Endodermal cell (in vitro differentiated cells): ENCODE measurements around the gene DUOXA2. TPM values are rescaled to one million over a fixed set of nuclear protein-coding genes. Genes with fewer than 3 reads are reported as not detected.

Experiments used
- DNase-seq: peaks from one replicate; pipeline ENCODE4 v3.0.0-alpha.2; 2017
- H3K27ac ChIP-seq: 2 replicates; pipeline ENCODE4 v1.5.1; 2013; ENCODE audit warnings: mild to moderate bottlenecking, low read depth, low read length, moderate library complexity
- H3K27me3 ChIP-seq: 2 replicates; pipeline ENCODE4 v1.6.1; 2013; ENCODE audit warnings: mild to moderate bottlenecking, low read length, moderate library complexity; ENCODE audit not compliant: insufficient read depth, control insufficient read depth, poor library complexity, severe bottlenecking
- H3K36me3 ChIP-seq: 2 replicates; pipeline ENCODE4 v1.7.0; 2013; ENCODE audit warnings: mild to moderate bottlenecking, low read length, moderate library complexity; ENCODE audit not compliant: control insufficient read depth, insufficient read depth
- H3K4me1 ChIP-seq: one replicate; pipeline ENCODE4 v1.7.0; 2013; ENCODE audit warnings: low read length; ENCODE audit not compliant: control insufficient read depth, insufficient read depth
- H3K4me3 ChIP-seq: 2 replicates; pipeline ENCODE4 v1.5.1; 2013; ENCODE audit warnings: mild to moderate bottlenecking, low read length, moderate library complexity
- H3K9ac ChIP-seq: 2 replicates; pipeline ENCODE4 v1.6.1; 2013; ENCODE audit warnings: mild to moderate bottlenecking, low read length, moderate library complexity; ENCODE audit not compliant: poor library complexity, severe bottlenecking; ENCODE audit errors: extremely low read depth
- H3K9me3 ChIP-seq: 2 replicates; pipeline ENCODE4 v1.6.1; 2013; ENCODE audit warnings: mild to moderate bottlenecking, low read length, moderate library complexity; ENCODE audit not compliant: control insufficient read depth
- H3K27ac Mint-ChIP-seq: 2 replicates; pipeline ENCODE4 v1.8.0; 2020; ENCODE audit warnings: mixed read lengths
- H3K27me3 Mint-ChIP-seq: 2 replicates; pipeline ENCODE4 v1.8.0; 2021; ENCODE audit warnings: mild to moderate bottlenecking, mixed read lengths; ENCODE audit not compliant: insufficient read depth
- H3K36me3 Mint-ChIP-seq: 2 replicates; pipeline ENCODE4 v1.8.0; 2020; ENCODE audit warnings: low read depth, mixed read lengths
- H3K4me1 Mint-ChIP-seq: 2 replicates; pipeline ENCODE4 v1.8.0; 2020; ENCODE audit warnings: mixed read lengths
- H3K4me3 Mint-ChIP-seq: 2 replicates; pipeline ENCODE4 v1.8.0; 2020; ENCODE audit warnings: mild to moderate bottlenecking, moderate library complexity, mixed read lengths
- H3K9me3 Mint-ChIP-seq: 2 replicates; pipeline ENCODE4 v1.8.0; 2020; ENCODE audit warnings: mild to moderate bottlenecking, mixed read lengths
- WGBS, 2 experiments: methylation state at CpG; one replicate each; pipeline versions ENCODE4 v1.1.5 to v1.1.7; 2013; ENCODE audit warnings: missing lambda C conversion rate in 2 of 2, mixed read lengths in 1 of 2; ENCODE audit not compliant: insufficient coverage in 1 of 2, insufficient read length in 1 of 2; 5-methylcytosine and 5-hydroxymethylcytosine counted together
- total RNA-seq, 2 donors: library from RNA; stranded (reverse); fragmentation: NEBNext Ultra II Directional in 1 of 2; extraction: Animal tissue kit (Norgen Biotek cat#: 25700) in 1 of 2; gene quantifications; 2 replicates in 1 of 2; 3 replicates in 1 of 2; pipeline ENCODE4 v1.2.1, GENCODE V29; 2021
- TF ChIP-seq, protein P1 (sequence below): fragments of 200-600 bp; sonication (generic); conservative IDR thresholded peaks from 2 replicates; pipeline ENCODE4 v1.5.0; 2021; ENCODE audit warnings: antibody characterized with exemption, mild to moderate bottlenecking

Gene DUOXA2
- total RNA-seq, 2 donors from 2014 or later, result not detected

DNA sequence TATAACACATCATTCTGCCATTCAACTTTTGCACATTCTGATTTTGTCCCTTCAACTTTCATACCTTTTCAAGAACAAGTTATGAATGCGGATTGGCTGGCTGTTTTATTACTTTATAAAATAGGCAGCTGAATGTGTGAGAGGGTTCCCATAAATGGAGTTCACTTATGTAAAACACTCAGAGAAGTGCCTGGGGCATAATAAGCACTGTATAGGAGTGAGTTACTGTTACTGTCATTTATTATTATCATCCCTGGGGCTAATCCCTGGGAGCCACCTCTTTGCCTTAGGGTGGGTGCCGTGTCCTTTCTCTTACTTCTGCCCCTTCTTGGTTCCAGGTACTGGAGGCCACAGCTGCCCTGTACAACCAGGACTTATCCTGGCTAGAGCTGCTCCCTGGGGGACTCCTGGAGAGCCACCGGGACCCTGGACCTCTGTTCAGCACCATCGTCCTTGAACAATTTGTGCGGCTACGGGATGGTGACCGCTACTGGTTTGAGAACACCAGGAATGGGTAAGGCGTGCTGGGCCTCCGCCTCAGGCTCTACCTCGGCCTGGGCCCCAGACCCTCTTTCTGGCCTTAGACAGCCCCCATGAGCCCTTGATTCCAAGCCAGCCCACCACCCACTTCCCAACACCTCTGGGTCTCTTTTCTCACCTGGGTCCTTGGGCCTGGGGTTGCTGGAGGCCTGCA lies 26.6 kb downstream of the DUOXA2 start:
- Mint-ChIP-seq H3K27me3 (peaks cover 40% of the 10 kb centered on the region), H3K27ac (no peak overlapping the region), H3K9me3 (no peaks in the 10 kb centered on the region), H3K36me3 (no peaks in the 10 kb centered on the region), H3K4me1 (peaks cover 3% of the 10 kb centered on the region), H3K4me3 (no peak overlapping the region)
- no peak for DNase-seq
- Histone ChIP-seq H3K36me3 (no peaks in the 10 kb centered on the region), H3K27me3 (peaks cover 27% of the 10 kb centered on the region), H3K9ac (no peak overlapping the region), H3K4me1 (no peaks in the 10 kb centered on the region), H3K27ac (no peak overlapping the region), H3K9me3 (no peaks in the 10 kb centered on the region), H3K4me3 (no peak overlapping the region)
- TF ChIP-seq, protein P1, sequence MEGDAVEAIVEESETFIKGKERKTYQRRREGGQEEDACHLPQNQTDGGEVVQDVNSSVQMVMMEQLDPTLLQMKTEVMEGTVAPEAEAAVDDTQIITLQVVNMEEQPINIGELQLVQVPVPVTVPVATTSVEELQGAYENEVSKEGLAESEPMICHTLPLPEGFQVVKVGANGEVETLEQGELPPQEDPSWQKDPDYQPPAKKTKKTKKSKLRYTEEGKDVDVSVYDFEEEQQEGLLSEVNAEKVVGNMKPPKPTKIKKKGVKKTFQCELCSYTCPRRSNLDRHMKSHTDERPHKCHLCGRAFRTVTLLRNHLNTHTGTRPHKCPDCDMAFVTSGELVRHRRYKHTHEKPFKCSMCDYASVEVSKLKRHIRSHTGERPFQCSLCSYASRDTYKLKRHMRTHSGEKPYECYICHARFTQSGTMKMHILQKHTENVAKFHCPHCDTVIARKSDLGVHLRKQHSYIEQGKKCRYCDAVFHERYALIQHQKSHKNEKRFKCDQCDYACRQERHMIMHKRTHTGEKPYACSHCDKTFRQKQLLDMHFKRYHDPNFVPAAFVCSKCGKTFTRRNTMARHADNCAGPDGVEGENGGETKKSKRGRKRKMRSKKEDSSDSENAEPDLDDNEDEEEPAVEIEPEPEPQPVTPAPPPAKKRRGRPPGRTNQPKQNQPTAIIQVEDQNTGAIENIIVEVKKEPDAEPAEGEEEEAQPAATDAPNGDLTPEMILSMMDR, result no peak
- 94 to 98% methylated on average over 6 to 10 of the region's 10 CpGs for WGBS, 2 experiments

DNA sequence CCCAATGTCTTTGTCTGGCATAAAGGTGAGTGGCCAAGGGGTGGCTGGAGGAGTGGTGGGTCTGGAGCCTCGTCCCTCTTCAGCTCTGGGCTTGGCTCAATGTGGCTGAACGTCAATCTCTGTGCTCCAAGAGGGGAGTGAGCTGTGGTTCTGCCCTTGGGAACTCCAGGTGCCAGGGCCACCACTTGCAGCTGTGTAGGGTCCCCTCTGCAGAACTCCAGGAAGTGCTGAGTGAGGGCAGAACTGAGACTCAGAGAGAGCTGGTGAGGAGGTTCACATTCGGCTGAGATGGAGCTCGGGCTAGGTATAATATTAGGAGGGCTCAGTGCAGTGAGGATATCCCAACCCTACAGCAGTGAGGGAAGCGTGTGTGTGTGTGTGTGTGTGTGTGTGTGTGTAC lies 27.3 kb downstream of the DUOXA2 start:
- Histone ChIP-seq H3K27me3 (peaks cover 20% of the 10 kb centered on the region), H3K9ac (no peak overlapping the region), H3K27ac (no peak overlapping the region), H3K9me3 (no peaks in the 10 kb centered on the region), H3K4me3 (no peak overlapping the region), H3K4me1 (no peaks in the 10 kb centered on the region), H3K36me3 (no peaks in the 10 kb centered on the region)
- no peak overlapping the region for H3K4me3 Mint-ChIP-seq
- no peak for DNase-seq
- H3K4me1 Mint-ChIP-seq, result peaks cover 2% of the 10 kb centered on the region
- peaks cover 41% of the 10 kb centered on the region for H3K27me3 Mint-ChIP-seq
- 80 to 100% methylated on average over 2 to 5 of the region's 5 CpGs for WGBS, 2 experiments
- H3K36me3 Mint-ChIP-seq, result no peaks in the 10 kb centered on the region
- H3K9me3 Mint-ChIP-seq, result no peaks in the 10 kb centered on the region
- TF ChIP-seq, protein P1, result no peak
- H3K27ac Mint-ChIP-seq, result no peak overlapping the region

DNA sequence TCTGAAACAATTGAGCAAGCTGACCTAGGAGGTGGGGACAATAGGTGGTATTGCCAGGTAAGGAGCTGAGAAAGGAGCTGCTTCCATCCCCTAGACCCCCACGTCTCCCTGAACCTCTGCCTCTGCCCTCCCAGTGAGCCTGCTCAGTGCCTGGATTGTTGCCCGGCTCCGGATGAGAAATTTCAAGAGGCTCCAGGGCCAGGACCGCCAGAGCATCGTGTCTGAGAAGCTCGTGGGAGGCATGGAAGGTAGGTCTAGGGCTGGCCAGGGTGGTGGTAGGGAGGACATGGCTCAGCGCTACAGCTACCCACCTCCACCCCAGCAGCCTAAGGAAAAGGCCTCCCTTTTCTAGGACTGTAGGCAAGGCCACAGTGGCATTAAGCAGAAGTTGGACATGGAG lies 28.9 kb downstream of the DUOXA2 start:
- TF ChIP-seq, protein P1, result no peak

More for the DNA sequence above, 28.9 kb downstream of the DUOXA2 start:
- H3K36me3 ChIP-seq, result no peaks in the 10 kb centered on the region
- H3K27ac ChIP-seq, result no peak overlapping the region
- Mint-ChIP-seq H3K27me3 (peaks cover 30% of the 10 kb centered on the region), H3K4me1 (no peaks in the 10 kb centered on the region), H3K36me3 (no peaks in the 10 kb centered on the region), H3K4me3 (no peak overlapping the region), H3K9me3 (no peaks in the 10 kb centered on the region), H3K27ac (no peak overlapping the region)
- H3K4me1 ChIP-seq, result no peaks in the 10 kb centered on the region
- H3K27me3 ChIP-seq, result peaks cover 8% of the 10 kb centered on the region
- H3K9me3 ChIP-seq, result no peaks in the 10 kb centered on the region
- no peak overlapping the region for H3K9ac ChIP-seq
- DNase-seq, result no peak
- 87% methylated on average over 7 of the region's 7 CpGs; no CpG with 5 or more reads in 1 of the 2 experiments for WGBS, 2 experiments
- no peak overlapping the region for H3K4me3 ChIP-seq
